Measurements from ENCODE around the gene NAT8.

DNA sequence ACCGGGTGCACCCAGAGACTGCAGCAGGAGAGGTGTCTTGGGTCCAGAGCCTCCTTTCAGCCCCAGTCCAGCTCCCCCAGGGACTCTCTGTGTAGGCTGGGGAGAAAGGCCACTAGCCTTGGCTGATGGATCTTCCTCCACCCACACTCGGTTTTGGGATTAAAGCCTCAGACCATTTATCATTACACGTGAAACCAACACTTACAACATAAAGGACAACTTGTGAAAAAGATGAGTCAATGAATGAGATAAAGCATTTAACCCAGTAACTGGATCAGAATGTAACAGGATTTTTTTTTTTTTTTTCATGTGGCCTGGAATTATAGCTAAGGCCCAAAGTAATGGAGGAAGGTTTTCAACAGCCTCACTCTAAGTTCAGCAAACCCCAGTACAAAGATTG, 32.1 kb downstream of the NAT8 start:
- TF ChIP-seq, protein P1, sequence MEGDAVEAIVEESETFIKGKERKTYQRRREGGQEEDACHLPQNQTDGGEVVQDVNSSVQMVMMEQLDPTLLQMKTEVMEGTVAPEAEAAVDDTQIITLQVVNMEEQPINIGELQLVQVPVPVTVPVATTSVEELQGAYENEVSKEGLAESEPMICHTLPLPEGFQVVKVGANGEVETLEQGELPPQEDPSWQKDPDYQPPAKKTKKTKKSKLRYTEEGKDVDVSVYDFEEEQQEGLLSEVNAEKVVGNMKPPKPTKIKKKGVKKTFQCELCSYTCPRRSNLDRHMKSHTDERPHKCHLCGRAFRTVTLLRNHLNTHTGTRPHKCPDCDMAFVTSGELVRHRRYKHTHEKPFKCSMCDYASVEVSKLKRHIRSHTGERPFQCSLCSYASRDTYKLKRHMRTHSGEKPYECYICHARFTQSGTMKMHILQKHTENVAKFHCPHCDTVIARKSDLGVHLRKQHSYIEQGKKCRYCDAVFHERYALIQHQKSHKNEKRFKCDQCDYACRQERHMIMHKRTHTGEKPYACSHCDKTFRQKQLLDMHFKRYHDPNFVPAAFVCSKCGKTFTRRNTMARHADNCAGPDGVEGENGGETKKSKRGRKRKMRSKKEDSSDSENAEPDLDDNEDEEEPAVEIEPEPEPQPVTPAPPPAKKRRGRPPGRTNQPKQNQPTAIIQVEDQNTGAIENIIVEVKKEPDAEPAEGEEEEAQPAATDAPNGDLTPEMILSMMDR (IDR thresholded peaks at IDR 0.05), result no peak
- no peak for TF ChIP-seq POLR2AphosphoS5 (IDR thresholded peaks at IDR 0.05)
